ENCODE data around the gene CSMD2.

The CSMD2 gene

DNA sequence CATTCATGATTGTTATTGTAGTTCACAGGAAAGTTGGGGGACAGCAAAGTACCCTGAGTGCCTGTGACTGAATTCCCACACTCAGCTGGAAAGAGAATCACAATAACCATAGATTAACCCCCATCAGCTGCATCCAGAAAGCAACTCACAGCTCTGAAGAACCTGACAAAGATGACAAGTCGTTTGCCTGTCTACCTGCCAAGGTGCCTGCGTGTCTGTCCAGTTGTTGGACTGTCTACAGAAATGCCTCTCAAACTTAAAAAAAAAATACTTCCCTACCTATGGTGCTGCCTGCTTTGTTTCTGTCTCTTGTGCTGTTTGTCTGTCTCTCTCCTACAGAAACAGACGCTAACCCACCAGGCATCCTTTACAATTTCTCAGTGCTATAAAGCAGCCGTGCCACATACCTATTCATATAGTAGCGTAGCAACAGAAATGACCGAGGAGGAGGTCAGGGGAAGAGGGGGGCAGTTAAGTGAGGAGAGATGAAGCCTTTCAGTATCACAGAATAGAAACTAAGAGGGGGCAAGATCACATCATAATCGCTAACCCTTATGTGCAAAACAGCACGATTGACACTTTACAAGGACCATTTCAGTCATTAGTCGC is 455.8 kb downstream of the CSMD2 start:
- DNase-seq: no peak

DNA sequence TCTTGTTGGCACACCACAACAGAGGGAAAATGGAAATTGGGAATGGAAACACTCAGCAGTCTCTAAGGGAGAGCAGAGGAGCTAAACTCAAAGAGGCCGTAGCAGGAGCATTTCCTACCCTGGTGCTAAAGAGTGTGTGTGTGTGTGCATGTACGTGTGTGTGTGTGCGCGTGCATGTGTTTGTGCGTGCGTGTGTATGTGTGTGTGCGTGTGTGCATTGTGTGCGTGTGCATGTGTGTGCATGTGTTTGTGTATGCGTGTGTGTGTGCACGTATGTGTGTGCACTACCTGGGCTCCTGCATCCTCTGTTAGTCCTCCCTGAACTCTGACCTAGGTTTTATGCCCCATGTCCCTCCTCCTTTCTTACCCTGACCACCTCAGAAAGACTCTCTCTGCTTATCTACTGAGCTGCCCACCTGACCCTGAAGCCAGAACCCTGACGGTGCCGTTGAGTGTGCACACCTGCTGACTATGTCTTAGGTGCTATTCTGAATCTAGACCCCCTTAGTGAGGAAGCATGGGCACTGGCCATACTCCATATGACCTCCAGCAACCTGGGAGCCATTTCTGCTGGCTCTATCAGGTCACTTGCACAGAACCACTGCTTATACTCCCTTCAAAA is 458.3 kb downstream of the CSMD2 start:
- DNase-seq: no peak

DNA sequence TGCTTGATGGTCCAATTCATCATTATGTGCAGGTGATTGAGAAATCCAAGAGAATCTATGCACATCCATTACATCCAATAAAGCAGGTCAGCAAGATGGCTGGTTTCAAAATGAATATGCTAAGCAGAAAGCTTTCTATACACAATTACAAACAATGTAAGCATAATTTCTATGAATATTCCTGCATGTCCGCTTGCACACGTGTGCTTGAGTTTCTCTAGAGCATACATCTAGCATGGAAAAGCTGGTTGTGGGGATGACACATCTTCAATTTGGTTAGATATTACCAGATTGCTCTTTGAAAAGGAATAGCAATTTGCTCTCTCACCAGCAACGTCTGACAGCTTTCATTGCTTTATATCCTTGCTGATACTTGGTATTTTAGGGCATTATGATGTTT is 461.6 kb downstream of the CSMD2 start:
- no peak for DNase-seq

DNA sequence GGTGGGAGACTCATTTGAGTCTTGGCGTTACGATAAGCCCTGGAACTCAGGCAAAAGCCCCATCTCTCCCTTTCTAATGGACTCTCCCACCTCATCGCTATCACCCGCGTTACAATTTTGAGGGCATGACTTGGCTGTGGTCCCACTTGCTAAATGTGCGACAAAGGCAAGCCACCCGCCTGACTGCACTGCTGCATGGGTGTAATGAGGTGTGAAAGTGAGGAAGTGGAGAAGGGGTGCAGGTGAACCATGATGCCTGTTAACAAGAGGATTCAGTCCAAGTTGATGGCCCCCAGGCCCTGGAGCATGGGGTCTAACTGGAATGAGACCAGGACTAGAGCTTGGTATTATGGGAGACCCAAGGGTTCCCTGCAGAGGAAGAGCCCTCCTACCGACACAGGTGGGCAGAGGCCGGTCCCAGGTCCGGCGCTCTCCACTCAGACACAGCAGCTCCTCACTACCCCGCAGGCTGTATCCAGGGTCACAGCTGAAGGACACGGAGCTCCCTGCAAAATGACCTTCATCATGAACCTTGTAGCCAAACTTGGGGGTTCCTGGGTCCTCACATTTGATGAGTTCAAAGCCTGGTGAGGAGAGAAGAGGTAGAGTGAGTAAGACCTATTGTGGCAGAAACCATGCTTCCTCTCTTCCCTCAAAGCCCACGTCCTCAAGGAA is 466.5 kb downstream of the CSMD2 start:
- no peak for DNase-seq

DNA sequence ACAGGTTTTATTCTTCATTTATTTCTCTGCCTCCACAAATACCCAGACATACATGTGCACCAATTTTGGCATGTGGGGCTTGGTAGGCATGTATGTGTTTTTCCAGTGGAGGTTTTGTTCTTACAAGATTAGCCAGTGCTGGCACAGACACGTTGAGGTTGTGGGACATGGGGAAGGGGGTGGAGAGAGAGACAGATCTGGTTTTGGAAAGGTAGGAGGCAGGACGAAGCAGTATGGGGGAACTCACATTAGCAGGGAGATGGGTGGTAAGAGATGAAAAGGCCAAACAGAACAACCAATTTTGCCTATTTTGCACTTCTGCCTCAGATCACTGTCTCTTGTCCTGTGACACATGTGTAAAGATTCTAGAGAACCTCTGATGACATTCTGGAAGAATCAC is 467.2 kb downstream of the CSMD2 start:
- DNase-seq: no peak

DNA sequence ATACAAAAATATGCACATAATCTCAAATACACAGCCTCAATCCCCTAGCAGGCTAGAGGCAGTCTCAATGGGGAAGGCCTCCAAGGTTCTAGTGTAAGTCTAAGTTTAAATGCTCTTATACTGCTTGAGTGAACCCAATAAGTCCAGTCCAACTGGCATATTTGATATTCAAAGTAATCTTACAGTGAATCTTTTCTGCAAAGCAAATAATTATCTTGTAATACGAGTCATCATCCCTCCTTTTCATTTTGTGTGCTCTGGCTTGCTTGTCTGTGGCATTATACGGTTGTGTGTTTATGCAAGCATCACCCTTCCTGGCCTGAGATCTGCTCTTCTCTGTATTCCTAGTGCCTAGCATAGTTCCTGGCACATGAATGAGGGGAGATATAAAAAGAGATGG is 468.1 kb downstream of the CSMD2 start:
- DNase-seq: no peak

DNA sequence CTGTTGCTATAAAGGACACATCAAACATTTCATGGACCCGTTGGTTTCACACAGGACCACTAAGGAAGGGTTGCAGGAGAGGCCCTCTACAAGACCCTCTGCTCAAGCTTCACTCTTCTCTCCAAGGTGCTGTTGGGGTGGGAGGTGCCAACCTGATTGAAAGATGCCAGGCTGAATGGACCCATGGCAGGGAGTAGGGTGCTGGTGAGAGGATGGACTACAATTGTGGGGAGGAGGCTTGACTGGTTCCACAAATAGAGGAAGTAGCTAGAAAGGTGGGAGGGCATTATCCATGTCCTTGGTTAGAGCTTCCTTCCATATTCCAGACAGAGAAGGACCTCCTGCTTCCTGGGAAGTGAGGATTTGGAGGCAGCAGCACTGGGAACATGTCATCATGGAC is 468.7 kb downstream of the CSMD2 start:
- DNase-seq: no peak

DNA sequence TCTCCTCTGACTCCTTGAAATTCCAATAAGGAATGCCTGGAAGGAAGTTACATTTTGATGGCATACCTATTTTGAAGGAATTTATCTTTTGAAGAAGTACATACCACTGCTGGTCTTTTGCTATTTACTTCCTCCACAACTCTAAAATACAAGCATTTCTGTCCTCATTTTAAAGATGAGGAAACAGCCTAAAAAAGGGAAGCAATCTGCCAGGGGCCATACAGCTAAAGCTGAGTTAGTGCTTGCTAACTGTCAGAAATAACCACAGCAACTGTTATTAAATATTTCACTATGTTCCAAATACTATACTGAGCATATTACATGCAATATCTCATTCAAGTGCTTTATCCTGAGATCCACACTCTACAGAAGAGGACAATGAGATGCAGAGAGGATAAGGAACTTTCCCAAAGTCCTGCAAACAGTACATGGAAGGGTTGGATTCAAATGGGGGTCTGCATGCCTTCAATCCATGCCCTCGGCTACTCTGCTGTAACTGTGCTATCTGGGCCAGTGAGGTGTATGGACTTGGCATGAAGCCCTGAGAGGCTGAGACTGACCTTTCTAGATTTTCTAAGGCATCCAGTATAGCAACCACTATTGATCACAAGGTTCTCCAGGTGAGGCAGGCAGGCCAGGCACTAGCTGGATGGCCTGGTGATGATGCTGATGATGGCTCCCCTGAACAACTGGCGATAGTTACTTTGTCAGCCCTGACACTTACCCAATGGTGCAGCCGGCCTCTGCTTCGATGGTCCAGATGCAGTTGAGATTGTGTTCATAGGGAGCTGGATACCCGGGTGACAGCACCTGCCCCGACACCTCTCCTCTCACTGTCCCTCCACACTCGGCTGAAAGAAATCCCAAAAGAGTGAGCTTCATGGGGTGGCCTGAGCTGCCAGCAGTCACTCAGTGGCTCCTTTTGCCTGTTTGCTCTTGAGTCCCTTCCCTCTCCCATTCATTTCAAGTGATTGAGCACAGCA is 472.5 kb downstream of the CSMD2 start:
- no peak for DNase-seq

DNA sequence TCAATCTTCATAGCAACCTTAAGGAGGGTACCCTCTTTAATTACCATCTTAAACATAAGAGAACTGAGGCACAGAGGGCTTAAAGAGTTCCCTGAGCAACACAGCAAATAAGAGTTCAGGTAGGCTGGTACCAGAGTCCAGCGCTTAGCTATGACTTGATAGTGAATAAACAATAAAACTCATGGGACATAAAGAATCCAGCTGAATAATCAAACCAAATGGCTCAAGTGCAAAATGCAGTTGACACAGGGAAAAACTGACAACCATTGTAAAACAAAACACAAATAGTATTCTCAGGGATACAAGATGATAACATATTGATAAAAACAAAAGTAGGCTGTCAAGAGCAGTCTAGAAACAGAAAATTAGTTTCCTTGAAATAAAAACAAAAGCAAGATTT is 478.0 kb downstream of the CSMD2 start:
- no peak for DNase-seq

DNA sequence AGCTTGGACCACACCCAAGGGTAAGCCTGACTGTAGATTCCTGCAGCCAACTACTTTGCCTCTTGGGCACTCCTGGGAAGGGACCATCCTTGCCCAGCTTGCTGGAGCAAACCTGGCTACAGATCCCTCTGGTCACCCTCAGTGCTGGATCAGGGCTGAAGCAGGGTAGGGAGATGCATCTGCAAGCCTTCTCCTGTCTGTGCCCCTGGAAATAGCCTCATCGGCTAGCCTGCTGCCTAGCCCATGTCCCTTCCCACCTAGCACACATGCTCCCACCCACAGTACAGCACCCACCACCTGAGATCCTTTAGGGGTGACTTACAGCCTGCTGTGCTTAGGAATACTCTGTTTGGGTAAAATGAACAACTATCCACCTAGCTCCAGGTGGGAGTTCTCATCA is 478.5 kb downstream of the CSMD2 start:
- DNase-seq: no peak

DNA sequence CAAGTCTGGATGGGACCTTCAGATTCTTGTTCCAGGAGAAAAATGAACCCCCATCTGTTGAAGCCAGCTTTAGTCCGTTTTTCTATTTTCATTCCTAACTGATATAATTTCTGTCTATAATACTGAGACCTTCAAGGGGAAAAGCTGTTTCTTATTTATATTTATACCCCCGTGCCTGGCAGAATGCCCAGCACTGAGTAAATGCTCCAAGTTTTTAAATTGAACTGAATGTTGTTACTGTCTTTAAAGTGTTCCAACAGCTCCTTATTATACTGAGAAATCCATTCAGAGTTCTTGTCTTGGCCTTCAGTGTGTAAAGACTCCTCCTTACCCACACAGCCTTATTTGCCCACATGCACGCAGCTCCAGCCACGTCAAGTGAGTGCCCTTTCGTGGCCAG is 479.8 kb downstream of the CSMD2 start:
- no peak for DNase-seq

DNA sequence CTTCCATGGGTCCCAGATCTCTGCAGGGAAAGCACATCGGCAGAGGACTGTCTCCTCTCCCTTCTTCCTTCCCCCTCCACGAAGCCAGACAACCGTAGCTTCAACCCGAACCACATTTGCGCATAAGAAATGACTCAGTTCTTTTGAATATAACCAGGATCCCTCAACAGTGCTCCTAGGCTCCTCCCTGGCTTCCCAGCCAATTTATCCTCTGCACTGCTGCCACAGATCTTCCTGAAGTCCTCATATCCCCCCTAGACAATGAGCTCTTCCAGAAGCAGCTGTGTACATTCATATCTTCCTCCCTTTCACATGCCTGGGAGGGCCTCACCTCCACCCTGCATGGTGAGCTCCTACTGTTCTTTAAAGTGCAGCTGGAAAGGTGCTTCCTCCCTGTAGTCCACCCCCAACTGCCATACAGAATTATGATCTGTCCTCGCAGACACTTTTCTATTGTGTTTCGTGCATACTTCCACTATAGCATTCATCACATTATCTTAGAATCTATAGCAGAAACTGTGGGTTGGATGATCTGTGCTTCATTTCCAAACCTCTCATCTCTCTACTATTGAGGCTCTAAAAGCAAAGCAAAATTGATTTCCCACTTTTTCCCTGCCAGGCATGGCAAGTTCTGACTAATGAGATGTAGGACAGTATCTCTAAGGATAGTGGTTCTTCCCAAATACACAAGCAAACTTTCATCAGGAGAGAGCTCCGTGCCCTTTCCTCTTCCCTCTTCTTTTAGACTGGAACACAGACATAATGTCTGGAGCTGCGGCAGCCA is 480.4 kb downstream of the CSMD2 start:
- DNase-seq: no peak

DNA sequence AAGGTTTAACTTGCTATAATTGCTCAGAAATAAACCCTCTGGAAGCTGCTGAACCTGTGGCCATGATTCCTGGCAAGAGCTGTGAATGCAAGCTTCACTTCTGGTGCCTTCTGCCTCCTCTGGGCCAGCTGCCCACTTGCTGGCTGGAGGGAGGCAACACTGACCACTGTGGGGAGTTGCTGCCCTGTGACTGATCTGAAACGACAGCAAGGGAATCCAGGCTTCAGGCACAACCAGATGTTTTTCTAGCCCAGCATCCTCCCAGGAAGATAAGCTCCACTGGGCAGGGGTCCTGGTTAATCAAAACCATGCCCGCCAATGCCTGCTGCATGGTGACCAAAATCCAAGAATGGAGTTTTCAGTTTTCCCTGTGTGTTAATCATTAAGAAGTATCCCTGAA is 481.1 kb downstream of the CSMD2 start:
- no peak for DNase-seq

DNA sequence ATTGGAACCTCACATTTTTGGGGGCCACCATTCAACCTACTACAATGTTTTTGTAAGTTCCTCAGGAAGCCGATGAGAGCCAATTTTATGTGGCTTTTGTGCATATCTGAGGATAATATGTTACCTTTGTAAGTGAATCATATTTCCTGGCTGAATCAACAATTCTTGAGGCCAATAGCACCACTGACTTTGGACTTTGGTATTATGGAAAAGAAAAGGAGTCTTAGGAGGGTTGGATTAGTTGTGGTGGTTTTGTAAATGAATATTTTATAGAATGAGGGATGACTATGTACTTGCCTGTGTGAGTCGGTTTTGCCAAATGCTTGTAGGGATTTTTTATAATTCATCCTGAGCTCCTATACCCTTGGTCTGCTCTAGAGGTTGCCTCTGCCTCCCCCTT is 482.7 kb downstream of the CSMD2 start:
- no peak for DNase-seq

DNA sequence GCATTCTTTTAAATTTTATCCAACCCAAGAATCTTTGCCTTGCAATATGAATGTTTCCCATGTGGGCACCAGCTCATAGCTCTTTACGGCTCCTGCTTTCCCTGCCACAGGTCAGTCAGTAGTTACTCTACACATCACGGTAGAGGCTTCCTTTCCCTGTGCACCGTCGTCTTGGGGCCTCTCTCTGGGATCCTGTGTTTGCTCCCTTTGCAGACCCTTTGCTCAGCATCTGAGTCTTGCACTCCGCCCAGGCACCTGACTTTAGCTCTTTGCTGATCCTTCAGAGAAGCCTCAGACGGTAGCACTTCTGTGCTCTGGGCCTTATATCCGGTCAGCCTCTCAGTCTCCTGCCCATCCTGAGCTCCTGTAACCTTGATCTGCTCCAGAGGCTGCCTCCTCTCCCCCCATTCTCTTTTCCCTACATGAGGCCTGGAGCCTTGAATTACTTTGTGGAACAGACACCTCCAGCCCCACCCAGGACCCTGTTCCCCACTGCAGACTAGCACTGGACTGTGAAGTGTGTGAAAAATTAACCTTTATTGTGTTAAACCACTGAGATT is 484.7 kb downstream of the CSMD2 start:
- DNase-seq: no peak

DNA sequence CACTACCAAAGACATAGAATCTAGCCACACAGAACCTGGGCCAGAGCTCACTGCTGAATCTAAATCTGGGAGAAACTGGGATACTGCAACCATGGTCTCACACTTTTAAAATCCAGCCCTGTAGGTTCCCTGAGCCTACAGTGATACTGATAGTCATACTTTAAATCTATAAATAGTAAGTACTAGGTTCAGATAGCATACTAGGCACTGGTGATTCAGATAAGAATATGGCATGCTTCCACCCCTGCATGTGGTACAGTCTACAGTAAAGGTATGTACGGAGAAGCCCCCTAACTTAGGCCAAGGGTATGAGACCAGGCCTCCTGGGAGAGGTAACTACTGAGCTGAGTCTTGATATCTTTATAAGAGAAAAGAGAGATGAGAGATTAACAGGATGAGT is 494.5 kb downstream of the CSMD2 start:
- no peak for DNase-seq

DNA sequence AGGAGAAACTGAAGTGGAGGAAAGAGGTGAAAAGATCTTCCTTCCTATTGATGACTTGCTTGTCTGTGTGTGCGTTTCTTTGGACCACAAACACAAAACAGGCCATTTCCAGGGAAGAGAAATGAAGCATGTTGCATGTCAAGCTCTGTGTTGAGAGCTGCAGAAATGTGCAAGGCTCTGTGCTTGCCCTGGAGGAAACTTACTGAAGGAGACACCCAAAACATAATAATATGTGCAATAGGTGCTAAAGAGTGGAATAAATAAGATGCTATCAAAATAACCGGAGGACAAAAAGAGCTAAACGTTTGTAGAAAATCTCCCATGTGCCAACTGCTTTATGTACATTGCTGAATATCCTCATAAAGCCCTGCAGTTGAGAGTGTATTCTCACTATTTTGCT is 496.3 kb downstream of the CSMD2 start:
- no peak for DNase-seq

DNA sequence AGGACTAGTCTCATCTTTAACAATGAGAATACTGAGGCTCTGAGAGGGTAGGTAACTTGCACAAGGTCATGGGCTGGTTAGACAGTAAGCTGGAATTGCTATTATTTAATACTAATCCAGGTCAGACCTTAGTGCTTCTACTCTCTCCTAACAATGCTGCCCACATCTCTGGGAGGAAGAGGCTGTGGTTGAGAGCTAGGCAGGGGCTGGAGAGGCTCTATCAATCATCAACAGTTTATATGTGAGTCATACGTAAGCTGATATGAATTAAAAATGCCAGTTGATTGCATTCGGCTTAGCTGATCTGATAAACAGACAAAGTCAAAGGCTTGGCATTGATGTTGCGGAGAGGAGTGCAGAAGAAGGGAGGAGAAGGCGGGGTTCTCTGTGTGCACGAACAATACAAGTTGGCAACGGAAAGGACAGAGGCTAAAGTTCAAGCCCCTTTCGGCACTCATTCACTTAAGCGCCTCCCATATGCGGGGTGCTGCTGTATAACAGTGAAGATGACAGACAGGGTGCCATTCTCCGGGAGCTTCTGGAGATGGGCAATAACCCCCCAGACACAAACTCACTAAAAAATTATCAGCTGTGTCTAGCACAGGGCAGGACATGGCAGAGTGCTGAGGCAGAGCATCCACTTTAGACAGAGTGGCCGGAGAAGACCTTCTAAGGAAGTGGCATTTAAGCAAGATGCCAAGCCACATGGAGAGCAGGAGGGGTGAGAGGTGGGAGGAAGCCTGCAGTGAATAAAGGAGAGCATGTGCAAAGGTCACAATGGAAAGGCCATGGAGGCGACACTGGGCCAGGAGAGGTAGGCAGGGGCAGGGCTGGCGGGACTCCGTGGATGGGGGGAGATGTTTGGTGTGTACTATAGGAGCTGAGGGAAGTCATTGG is 497.4 kb downstream of the CSMD2 start:
- DNase-seq: no peak

DNA sequence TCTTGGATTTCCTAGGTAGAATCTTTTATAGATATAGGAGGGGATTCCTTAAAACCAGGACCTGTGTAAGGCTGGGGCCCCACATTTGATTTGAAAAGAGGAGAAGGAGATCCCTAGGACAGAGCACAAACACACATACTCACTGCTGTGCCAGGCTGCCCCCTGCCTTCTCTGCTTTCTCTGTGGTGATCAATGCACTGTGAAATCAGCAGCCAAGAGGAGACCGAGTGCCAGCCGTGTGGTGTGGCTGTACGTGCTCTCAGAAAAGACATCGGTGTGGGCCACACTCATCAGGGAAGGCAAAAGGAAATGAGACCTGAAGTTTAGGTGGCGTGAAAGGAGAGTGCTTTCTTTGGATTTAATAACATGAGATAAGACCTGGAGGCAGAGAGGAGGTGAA is 498.4 kb downstream of the CSMD2 start:
- DNase-seq: no peak

DNA sequence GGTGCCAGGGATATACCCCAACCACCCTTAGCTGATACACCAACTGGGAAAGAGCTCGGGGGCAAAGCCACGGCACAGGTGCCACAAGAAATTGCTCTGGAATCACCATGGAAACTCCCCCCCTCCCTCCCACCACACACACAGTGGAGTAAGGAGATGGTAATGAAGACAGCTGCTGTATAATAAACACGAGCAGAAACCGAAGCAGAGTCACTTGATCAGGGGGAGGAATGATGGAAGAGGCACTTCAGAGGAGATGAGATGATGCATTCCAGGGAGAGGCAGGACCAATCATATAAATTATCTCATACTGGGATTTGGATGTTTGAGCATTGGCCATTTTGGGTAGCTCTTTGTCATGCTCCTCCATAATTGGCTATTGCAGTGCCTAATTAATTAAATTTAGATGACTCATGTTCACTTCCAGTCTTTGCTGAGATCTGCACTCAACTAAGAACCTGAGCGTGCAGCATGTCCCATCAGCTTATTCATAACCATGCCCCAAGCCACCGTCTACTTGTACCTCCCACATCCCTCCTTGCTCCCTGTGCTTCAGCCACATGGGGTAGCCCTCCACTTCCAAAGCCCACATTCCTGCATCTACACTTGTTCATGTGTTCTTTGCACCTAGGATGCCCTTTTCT is 503.1 kb downstream of the CSMD2 start:
- DNase-seq: no peak

DNA sequence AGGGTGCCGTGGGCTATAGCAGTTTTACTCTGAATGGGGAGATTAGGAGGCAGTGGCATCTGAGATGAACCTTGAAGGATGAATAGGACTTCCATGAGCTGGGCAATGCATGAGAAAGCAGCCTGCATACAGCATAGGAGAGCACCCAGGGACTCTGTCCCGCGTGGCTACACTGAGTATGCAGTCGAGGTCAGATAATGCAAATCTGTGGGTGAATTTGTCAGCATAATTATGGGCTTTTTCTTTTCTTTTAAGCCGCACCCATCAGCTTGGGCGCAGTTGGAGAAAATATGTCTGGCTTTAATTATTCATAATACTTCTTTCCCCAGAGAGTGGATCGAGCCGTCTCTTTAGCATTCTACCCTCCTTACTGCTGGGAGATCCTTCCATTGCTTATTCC is 504.1 kb downstream of the CSMD2 start:
- DNase-seq: no peak
